Measurements from ENCODE around the gene CYB5R4.
A peak's percentile ranks its signal among the peaks of the same experiment; 100 is the strongest.

The CYB5R4 gene, protein sequence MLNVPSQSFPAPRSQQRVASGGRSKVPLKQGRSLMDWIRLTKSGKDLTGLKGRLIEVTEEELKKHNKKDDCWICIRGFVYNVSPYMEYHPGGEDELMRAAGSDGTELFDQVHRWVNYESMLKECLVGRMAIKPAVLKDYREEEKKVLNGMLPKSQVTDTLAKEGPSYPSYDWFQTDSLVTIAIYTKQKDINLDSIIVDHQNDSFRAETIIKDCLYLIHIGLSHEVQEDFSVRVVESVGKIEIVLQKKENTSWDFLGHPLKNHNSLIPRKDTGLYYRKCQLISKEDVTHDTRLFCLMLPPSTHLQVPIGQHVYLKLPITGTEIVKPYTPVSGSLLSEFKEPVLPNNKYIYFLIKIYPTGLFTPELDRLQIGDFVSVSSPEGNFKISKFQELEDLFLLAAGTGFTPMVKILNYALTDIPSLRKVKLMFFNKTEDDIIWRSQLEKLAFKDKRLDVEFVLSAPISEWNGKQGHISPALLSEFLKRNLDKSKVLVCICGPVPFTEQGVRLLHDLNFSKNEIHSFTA

DNA sequence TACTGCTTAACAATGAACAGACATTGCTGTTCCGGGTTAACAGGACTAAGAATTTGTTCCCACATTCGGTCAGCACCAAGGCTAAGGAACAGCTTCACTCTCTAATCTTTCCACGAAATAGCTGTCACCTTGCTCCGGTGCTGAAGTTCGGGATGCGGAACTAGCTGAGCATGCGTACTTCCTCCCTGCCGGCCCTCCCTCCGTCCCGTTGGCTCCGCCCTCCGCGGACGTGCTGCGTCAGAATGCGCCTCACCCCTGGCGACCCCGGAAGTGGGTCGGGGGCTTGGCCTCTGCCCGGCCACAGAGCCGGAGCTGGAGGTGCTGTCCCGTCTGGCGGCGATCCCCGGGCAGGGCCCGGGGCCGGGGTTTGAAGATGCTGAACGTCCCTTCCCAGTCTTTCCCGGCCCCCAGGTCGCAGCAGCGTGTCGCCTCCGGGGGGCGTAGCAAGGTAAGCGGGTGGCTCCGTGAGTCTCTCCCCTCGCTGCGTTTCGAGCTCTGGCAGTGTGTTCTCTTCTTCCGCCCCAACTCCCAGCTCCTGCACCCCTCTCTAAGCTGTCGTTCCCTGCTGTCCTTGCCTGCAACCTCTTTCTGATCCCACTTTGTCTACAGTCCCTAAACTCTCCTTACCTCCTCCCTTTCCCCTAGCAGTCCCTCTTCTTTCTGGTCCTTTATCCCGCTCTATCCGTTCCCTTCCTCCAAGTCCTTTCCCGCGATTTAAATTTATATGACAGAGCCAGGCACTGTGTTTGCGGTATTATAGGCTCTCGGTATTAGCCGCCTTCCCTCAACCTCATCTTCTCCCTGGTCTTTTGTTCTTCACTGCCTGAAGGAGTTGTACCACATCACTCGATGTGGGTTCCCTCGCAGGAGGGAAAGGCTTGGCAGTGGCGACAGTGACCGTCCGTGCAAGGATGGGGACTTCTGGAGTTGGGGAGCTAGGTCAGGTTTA lies at the start of gene CYB5R4:
Gene CYB5R4, plus strand, starts transcription at position 280 of the 949 bp plus-strand sequence. Its CDS starts 94 bp downstream, at position 374.
- no peak for TF ChIP-seq EZH2phosphoT487 (IDR thresholded peaks at IDR 0.05; ENCODE audit: low read depth)
- TF ChIP-seq, protein P1, sequence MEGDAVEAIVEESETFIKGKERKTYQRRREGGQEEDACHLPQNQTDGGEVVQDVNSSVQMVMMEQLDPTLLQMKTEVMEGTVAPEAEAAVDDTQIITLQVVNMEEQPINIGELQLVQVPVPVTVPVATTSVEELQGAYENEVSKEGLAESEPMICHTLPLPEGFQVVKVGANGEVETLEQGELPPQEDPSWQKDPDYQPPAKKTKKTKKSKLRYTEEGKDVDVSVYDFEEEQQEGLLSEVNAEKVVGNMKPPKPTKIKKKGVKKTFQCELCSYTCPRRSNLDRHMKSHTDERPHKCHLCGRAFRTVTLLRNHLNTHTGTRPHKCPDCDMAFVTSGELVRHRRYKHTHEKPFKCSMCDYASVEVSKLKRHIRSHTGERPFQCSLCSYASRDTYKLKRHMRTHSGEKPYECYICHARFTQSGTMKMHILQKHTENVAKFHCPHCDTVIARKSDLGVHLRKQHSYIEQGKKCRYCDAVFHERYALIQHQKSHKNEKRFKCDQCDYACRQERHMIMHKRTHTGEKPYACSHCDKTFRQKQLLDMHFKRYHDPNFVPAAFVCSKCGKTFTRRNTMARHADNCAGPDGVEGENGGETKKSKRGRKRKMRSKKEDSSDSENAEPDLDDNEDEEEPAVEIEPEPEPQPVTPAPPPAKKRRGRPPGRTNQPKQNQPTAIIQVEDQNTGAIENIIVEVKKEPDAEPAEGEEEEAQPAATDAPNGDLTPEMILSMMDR (IDR thresholded peaks at IDR 0.05; ENCODE audit: low read depth, low read length): peak; percentile 47
- no peaks in the 10 kb centered on the region for H3K27me3 ChIP-seq (ENCODE audit: low read depth, low read length)
- H3K9me3 ChIP-seq (ENCODE audit: insufficient read depth, low read length): no peaks in the 10 kb centered on the region
- H3K9ac ChIP-seq (ENCODE audit: low read length): peak within 1 kb of the TSS; percentile 88
- peaks cover 12% of the 10 kb centered on the region for H3K36me3 ChIP-seq (replicated peaks; ENCODE audit: low read depth, low read length)
- H3K4me2 ChIP-seq (ENCODE audit: low read length): peak within 1 kb of the TSS; percentile 91
- peak within 1 kb of the TSS; percentile 62 for H3K27ac ChIP-seq (ENCODE audit: low read length)
- H3K79me2 ChIP-seq (ENCODE audit: low read length): peaks cover 45% of the 10 kb centered on the region
- H3K4me1 ChIP-seq (ENCODE audit: low read length): peaks cover 18% of the 10 kb centered on the region
- H3K4me3 ChIP-seq (ENCODE audit: low read length): peak within 1 kb of the TSS; percentile 96
- H2AFZ ChIP-seq (ENCODE audit: low read depth, low read length): peak within 1 kb of the TSS; percentile 98
- H4K20me1 ChIP-seq (ENCODE audit: insufficient read depth, low read length): peaks cover 26% of the 10 kb centered on the region

DNA sequence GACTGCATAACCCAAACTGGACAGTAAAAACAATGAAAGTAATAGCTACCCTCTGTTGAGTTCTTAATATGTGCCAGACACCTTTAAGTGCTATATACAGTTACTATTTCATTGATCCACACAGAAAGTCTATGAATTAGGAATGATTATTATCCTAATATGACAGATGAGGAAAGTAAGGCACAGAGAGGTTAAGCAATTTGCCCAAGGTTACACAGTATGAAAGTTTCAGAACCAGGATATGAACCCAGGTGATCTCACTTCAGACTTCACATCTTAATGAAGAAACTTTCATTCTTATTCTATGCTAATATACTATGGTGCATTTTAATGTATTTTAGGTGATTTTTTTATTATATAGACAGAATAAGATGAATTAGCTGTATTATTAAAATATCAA lies 46.9 kb upstream of the CYB5R4 start:
- no peak overlapping the region for H3K4me2 ChIP-seq (ENCODE audit: low read length)
- no peak overlapping the region for H3K4me3 ChIP-seq (ENCODE audit: low read length)
- no peaks in the 10 kb centered on the region for H3K27me3 ChIP-seq (ENCODE audit: low read depth, low read length)
- H2AFZ ChIP-seq (ENCODE audit: low read depth, low read length): no peak overlapping the region; the same call in 1 of the 2 replicates
- TF ChIP-seq EZH2phosphoT487 (IDR thresholded peaks at IDR 0.05; ENCODE audit: low read depth): no peak
- H4K20me1 ChIP-seq (ENCODE audit: insufficient read depth, low read length): no peaks in the 10 kb centered on the region
- no peaks in the 10 kb centered on the region for H3K9me3 ChIP-seq (ENCODE audit: insufficient read depth, low read length)
- H3K9ac ChIP-seq (ENCODE audit: low read length): no peak overlapping the region
- H3K27ac ChIP-seq (ENCODE audit: low read length): no peak overlapping the region
- H3K79me2 ChIP-seq (ENCODE audit: low read length): no peaks in the 10 kb centered on the region
- no peaks in the 10 kb centered on the region for H3K36me3 ChIP-seq (replicated peaks; ENCODE audit: low read depth, low read length)
- H3K4me1 ChIP-seq (ENCODE audit: low read length): no peaks in the 10 kb centered on the region

DNA sequence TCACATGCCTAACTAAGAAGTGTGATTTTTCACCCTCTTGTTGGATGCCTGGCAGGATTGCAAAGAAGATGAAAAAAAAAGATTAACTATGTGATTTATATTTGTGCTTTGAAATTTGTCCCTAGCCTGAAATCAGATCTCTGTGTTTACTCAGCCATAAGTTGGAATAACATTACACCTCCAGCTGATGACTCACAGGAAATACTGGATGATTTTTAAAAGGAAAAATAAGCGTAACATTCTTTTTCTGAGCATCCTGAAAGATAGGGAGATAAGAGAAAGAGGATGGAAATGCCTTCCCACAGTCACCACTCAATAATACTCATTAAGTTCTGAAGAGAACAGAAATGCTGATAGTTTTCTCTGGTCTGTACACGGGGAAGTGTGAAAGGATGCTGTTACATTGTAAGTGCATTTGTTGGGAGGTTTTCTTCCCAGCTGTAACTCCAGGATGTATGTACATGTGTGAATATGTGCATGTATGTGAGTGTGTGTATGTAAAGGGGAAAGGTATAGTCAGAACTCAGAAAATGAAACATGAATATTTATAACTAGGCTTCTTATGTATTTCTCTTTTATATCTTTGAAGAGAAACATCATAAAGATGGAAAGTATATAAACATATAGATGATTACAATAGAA lies 43.7 kb upstream of the CYB5R4 start:
- H3K9me3 ChIP-seq (ENCODE audit: insufficient read depth, low read length): no peaks in the 10 kb centered on the region
- H3K27ac ChIP-seq (ENCODE audit: low read length): no peak overlapping the region
- H3K79me2 ChIP-seq (ENCODE audit: low read length): no peaks in the 10 kb centered on the region
- TF ChIP-seq, protein P1 (IDR thresholded peaks at IDR 0.05; ENCODE audit: low read depth, low read length): no peak
- no peak for TF ChIP-seq EZH2phosphoT487 (IDR thresholded peaks at IDR 0.05; ENCODE audit: low read depth)
- no peaks in the 10 kb centered on the region for H3K4me1 ChIP-seq (ENCODE audit: low read length)
- H3K27me3 ChIP-seq (ENCODE audit: low read depth, low read length): no peaks in the 10 kb centered on the region
- no peak overlapping the region for H3K9ac ChIP-seq (ENCODE audit: low read length)
- H3K4me3 ChIP-seq (ENCODE audit: low read length): no peak overlapping the region
- H3K4me2 ChIP-seq (ENCODE audit: low read length): no peak overlapping the region
- H4K20me1 ChIP-seq (ENCODE audit: insufficient read depth, low read length): no peaks in the 10 kb centered on the region
- no peak overlapping the region for H2AFZ ChIP-seq (ENCODE audit: low read depth, low read length)
- H3K36me3 ChIP-seq (replicated peaks; ENCODE audit: low read depth, low read length): no peaks in the 10 kb centered on the region

DNA sequence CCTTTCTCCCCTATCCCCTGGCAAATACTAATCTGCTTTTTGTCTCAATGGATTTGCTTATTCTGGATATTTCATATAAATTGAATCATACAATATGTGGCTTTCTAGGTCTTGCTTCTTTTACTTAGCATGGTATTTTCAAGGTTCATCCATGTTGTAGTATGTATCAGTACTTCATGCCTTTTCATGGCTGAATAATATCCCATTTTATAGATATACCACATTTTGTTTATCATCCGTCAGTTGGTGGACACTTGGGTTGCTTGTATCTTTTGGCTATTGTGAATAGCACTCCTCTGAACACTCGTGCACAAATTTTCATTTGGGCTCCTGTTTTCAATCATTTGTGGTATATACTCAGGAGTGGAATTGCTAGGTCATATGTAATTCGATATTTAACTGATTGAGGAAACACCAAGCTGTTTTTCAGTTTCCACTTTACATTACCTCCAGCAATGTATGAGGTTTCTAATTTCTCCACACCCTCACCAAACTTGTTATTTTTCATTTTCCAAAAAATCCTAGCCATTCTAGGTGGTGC lies 36.8 kb upstream of the CYB5R4 start:
- TF ChIP-seq, protein P1 (IDR thresholded peaks at IDR 0.05; ENCODE audit: low read depth, low read length): no peak
- TF ChIP-seq EZH2phosphoT487 (IDR thresholded peaks at IDR 0.05; ENCODE audit: low read depth): no peak
- H3K9me3 ChIP-seq (ENCODE audit: insufficient read depth, low read length): no peaks in the 10 kb centered on the region

More for the DNA sequence above, 36.8 kb upstream of the CYB5R4 start:
- Histone ChIP-seq H4K20me1 (ENCODE audit: insufficient read depth, low read length) (no peaks in the 10 kb centered on the region), H3K4me1 (ENCODE audit: low read length) (no peaks in the 10 kb centered on the region), H3K36me3 (replicated peaks; ENCODE audit: low read depth, low read length) (no peaks in the 10 kb centered on the region), H3K27ac (ENCODE audit: low read length) (no peak overlapping the region), H3K9ac (ENCODE audit: low read length) (no peak overlapping the region), H3K4me3 (ENCODE audit: low read length) (no peak overlapping the region), H3K4me2 (ENCODE audit: low read length) (no peak overlapping the region), H3K27me3 (ENCODE audit: low read depth, low read length) (no peaks in the 10 kb centered on the region), H2AFZ (ENCODE audit: low read depth, low read length) (no peak overlapping the region), H3K79me2 (ENCODE audit: low read length) (no peaks in the 10 kb centered on the region)
